IPS-11a (cell line): Measurements from ENCODE around the gene THUMPD1.
"Not testable (repeated sequence)": the region's sequence is repeated elsewhere in the genome, so short reads cannot be mapped to it uniquely, and the experiment has no call there.

Experiments
- H3K4me3 ChIP-seq: one replicate; pipeline ENCODE4 v1.5.1; 2013; ENCODE audit warnings: low read depth, low read length, control low read depth

THUMPD1 gene

DNA sequence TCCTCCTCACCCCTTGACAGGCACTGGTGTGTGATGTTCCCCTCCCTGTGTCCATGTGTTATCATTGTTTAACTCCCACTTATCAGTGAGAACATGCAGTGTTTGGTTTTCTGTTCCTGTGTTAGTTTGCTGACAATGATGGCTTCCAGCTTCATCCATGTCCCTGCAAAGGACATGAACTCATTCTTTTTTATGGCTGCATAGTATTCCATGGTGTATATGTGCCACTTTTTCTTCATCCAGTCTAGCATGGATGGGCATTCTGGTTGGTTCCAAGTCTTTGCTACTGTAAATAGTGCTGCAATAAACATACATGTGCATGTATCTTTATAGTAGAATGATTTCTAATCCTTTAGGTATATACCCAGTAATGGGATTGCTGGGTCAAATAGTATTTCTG, 39.9 kb downstream of the THUMPD1 start:
- not testable (repeated sequence) for H3K4me3 ChIP-seq

GRCh38 chr16:20696618-20697017, 45.0 kb downstream of the THUMPD1 start:
- no peak overlapping the region for H3K4me3 ChIP-seq

GRCh38 chr16:20695024-20695423, 46.6 kb downstream of the THUMPD1 start:
- H3K4me3 ChIP-seq, result no peak overlapping the region

DNA sequence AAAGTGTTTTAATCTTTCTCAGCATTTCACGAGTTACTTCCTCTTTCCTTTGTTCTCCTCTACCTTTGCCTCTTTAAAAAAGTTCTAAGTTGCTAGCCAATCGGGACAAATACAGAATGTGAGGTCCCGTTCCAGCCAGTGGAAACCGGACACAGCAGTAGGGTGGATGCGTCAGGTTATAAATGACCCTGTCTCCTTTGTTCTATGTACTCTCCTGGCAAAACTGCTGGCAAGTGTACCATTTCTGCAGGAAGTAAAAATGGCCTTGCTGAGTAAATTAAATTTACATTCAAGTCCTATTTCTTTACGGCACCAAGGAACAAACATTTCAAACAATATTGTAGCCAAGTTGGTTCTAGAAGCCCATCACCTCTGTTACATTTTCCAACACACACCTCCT, 47.5 kb downstream of the THUMPD1 start:
- not testable (repeated sequence) for H3K4me3 ChIP-seq

GRCh38 chr16:20689668-20690067, 52.0 kb downstream of the THUMPD1 start:
- H3K4me3 ChIP-seq, result no peak overlapping the region

DNA sequence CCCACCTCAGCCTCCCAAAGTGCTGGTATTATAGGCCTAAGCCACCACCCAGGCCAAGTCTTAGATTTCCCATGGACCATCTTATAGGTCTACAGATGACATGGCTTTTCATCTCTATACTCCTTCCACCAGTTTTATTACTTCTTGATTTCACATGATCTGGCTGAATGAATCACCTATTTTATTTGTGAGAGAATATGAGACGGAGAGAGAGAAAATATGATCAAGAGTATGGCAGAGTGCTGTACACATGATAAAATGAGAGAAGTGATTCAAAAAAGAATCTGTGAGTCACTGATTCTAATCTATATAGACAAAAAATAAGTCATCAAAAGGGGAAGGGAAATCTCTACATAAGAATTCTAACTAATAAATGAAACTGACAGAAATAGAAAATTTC, 57.8 kb downstream of the THUMPD1 start:
- no peak overlapping the region for H3K4me3 ChIP-seq
